Breast epithelium (tissue), 4 donors: Measurements from ENCODE around the gene CORO1C. TPM values are rescaled to one million over a fixed set of nuclear protein-coding genes. Genes with fewer than 3 reads are reported as not detected.

Experiments used
- DNase-seq, 2 donors: peaks; one replicate each; pipeline ENCODE4 v3.0.0-alpha.2; 2019; ENCODE audit warnings: low spot score in 2 of 2
- H3K27ac ChIP-seq, 2 donors: fragments of 200-600 bp; sonication (generic) in 1 of 2; one replicate each; pipeline ENCODE4 v1.5.1; 2016 to 2019; ENCODE audit warnings: mild to moderate bottlenecking in 1 of 2
- H3K27me3 ChIP-seq, 2 donors: fragments of 200-600 bp; sonication (generic) in 1 of 2; one replicate each; pipeline versions ENCODE4 v1.5.1 to v1.6.0; 2017 to 2019; ENCODE audit warnings: control low read depth in 1 of 2, mild to moderate bottlenecking in 1 of 2
- H3K36me3 ChIP-seq: fragments of 200-600 bp; one replicate; pipeline ENCODE4 v1.5.1; 2019
- H3K4me1 ChIP-seq, 2 donors: fragments of 200-600 bp; sonication (generic); one replicate each; pipeline ENCODE4 v1.5.1; 2016 to 2019; ENCODE audit warnings: control low read depth in 1 of 2
- H3K4me3 ChIP-seq, 3 donors: fragments of 200-600 bp; sonication (generic); 1 replicate in 2 of 3; 2 replicates in 1 of 3; pipeline ENCODE4 v1.5.1; 2016 to 2019; ENCODE audit warnings: mild to moderate bottlenecking in 3 of 3, moderate library complexity in 2 of 3
- H3K9me3 ChIP-seq, 2 donors: fragments of 200-600 bp; sonication (generic) in 1 of 2; one replicate each; pipeline ENCODE4 v1.5.1; 2016 to 2019; ENCODE audit warnings: control low read depth in 1 of 2
- POLR2A ChIP-seq: fragments of 450-650 bp; IDR thresholded peaks from one replicate; pipeline ENCODE4 v1.6.1; 2016; ENCODE audit warnings: antibody characterized with exemption, mild to moderate bottlenecking, moderate library complexity
- POLR2AphosphoS5 ChIP-seq, 3 donors: sonication (generic); formaldehyde crosslinking; IDR thresholded peaks; one replicate each; pipeline ENCODE4 v1.6.1; 2017; ENCODE audit warnings: antibody characterized with exemption in 3 of 3
- intact Hi-C: fragments of 100-400 bp; cut with DNase I; formaldehyde crosslinking; loops from one replicate; pipeline ENCODE4 v1.15.1; 2023; ENCODE audit warnings: low total_unique reads
- total RNA-seq, 3 donors: library from RNA; depleted of rRNA; stranded (reverse); fragments of >200 nt; gene quantifications; one replicate each; pipeline ENCODE4 v1.1.0, GENCODE V29; 2016
- TF ChIP-seq, protein P1 (sequence below), 3 donors: fragments of 450-650 bp; IDR thresholded peaks; one replicate each; pipeline ENCODE4 v1.5.1; 2016 to 2017; ENCODE audit warnings: antibody characterized with exemption in 3 of 3, mild to moderate bottlenecking in 3 of 3, moderate library complexity in 3 of 3

Gene CORO1C
- total RNA-seq, 3 donors from 2014 or later = 121 to 155 (median 149) TPM

DNA sequence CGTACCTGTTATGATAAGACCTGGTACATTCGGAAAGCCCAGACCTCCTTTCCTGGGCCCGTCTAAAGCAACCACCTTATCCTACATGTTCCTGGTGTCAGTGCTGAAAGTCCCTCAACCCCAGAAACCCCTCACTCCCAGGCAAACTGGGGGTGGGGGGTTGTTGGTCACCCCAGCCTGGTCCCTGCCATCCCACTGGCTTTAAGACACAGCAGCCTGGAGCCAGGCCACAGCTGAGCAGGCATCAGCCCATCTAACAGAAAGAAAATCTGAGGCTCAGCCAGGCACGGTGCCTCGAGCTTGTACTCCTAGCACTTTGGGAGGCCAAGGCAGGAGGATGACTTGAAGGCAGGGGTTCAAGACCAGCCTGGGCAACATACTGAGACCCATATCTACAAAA is 102.2 kb downstream of the CORO1C start:
- H3K9me3 ChIP-seq = no peaks in the 10 kb centered on the region
- no peaks in the 10 kb centered on the region for H3K4me1 ChIP-seq
- H3K4me3 ChIP-seq = no peak overlapping the region
- intact Hi-C loops = no loop called here
- H3K36me3 ChIP-seq = no peaks in the 10 kb centered on the region
- no peak for DNase-seq
- peak overlapping the region; percentile 14 to 66 for H3K27ac ChIP-seq
- no peaks in the 10 kb centered on the region for H3K27me3 ChIP-seq
- TF ChIP-seq POLR2A = no peak
- TF ChIP-seq POLR2AphosphoS5 (IDR thresholded peaks at IDR 0.05) = no peak
- TF ChIP-seq, protein P1, sequence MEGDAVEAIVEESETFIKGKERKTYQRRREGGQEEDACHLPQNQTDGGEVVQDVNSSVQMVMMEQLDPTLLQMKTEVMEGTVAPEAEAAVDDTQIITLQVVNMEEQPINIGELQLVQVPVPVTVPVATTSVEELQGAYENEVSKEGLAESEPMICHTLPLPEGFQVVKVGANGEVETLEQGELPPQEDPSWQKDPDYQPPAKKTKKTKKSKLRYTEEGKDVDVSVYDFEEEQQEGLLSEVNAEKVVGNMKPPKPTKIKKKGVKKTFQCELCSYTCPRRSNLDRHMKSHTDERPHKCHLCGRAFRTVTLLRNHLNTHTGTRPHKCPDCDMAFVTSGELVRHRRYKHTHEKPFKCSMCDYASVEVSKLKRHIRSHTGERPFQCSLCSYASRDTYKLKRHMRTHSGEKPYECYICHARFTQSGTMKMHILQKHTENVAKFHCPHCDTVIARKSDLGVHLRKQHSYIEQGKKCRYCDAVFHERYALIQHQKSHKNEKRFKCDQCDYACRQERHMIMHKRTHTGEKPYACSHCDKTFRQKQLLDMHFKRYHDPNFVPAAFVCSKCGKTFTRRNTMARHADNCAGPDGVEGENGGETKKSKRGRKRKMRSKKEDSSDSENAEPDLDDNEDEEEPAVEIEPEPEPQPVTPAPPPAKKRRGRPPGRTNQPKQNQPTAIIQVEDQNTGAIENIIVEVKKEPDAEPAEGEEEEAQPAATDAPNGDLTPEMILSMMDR (IDR thresholded peaks at IDR 0.05) = no peak

DNA sequence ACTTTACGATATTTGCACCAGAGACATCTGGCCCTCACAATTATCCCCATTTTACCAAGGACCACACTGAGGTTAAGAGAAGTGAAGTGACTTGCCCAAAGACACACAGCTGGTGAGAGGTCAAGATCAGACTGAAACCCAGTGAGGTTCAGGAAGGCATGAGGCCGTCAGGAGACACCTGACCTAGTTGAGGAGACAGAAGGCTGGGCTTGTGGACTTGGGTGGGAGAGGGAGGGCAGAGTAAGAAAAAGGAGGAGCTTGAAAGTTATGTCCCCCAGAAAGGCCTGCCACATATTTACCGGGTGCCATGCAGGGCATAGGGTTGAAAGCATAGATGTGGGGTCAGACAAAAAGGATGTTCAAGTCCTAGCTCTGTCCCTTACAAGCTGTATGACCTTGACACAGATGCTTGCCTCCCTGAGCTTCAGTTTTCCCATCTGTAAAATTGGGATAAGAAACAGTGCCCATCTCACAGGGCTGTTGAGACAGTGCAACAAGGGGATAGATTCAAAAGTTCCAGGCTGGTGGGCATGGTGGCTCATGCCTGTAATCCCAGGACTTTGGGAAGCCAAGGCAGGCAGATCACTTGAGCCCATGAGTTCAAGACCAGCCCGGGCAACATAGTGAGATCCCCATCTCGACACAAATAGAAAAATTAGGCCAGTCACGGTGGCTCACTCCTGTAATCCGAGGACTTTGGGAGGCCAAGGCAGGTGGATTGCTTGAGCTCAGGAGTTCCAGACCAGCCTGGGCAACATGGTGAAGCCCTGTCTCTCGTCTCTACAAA is 104.0 kb downstream of the CORO1C start:
- no peak for TF ChIP-seq POLR2A
- TF ChIP-seq, protein P1 (IDR thresholded peaks at IDR 0.05) = no peak
- no peak for TF ChIP-seq POLR2AphosphoS5 (IDR thresholded peaks at IDR 0.05)
- Histone ChIP-seq H3K36me3 (no peaks in the 10 kb centered on the region), H3K9me3 (no peaks in the 10 kb centered on the region), H3K27ac (no peak overlapping the region), H3K4me3 (no peak overlapping the region), H3K27me3 (no peaks in the 10 kb centered on the region), H3K4me1 (no peaks in the 10 kb centered on the region)
- intact Hi-C loops = no loop called here
- DNase-seq = no peak

DNA sequence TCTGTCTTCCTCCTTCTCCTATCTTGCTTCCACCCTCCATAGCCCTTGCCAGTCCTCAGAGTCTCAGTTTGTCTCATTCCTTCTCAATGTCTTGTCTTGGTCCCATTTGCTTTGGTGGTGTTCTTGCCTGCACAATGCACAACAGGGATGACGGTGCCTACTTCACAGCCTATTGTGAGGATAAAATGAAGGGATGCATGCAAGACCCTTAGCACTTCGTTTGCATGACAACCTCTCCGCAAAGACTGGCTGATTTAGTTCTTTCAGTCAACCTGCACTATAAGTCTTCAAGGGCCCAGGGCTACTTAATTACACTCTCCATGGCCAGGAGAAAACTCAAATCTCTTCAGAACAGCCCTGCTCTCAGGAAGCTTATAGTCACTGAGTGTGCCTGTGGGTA is 106.1 kb downstream of the CORO1C start:
- Histone ChIP-seq H3K27ac (no peak overlapping the region), H3K36me3 (no peaks in the 10 kb centered on the region), H3K9me3 (no peaks in the 10 kb centered on the region), H3K4me3 (no peak overlapping the region), H3K4me1 (no peaks in the 10 kb centered on the region), H3K27me3 (no peaks in the 10 kb centered on the region)
- intact Hi-C loops = no loop called here
- DNase-seq = no peak
- no peak for TF ChIP-seq POLR2AphosphoS5 (IDR thresholded peaks at IDR 0.05)
- TF ChIP-seq POLR2A = no peak
- TF ChIP-seq, protein P1 (IDR thresholded peaks at IDR 0.05) = no peak

DNA sequence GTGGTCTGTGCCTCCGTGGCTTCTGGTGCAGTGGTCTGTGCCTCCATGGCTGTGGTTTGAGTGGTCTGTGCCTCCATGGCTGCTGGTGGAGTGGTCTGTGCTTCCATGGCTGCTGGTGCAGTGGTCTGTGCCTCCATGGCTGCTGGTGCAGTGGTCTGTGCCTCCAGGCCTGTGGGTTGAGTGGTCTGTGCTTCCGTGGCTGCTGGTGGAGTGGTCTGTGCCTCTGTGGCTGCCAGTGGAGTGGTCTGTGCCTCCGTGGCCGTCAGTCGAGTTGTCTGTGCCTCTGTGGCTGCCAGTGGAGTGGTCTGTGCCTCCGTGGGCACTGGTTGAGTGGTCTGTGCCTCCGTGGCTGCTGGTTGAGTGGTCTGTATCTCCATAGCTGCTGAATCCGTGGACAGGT is 107.7 kb downstream of the CORO1C start:
- H3K27me3 ChIP-seq = no peaks in the 10 kb centered on the region
- H3K4me3 ChIP-seq = no peak overlapping the region
- no peak overlapping the region for H3K27ac ChIP-seq
- no peaks in the 10 kb centered on the region for H3K9me3 ChIP-seq
- TF ChIP-seq POLR2A (no peak), POLR2AphosphoS5 (IDR thresholded peaks at IDR 0.05) (no peak)
- TF ChIP-seq, protein P1 (IDR thresholded peaks at IDR 0.05) = no peak
- H3K4me1 ChIP-seq = no peaks in the 10 kb centered on the region
- no peaks in the 10 kb centered on the region for H3K36me3 ChIP-seq
- DNase-seq = no peak
- intact Hi-C loops = loop anchor here (2.0 to 5.0 kb wide), 2 partner anchors 19 to 1641 kb away; no protein-coding TSS in a partner anchor

DNA sequence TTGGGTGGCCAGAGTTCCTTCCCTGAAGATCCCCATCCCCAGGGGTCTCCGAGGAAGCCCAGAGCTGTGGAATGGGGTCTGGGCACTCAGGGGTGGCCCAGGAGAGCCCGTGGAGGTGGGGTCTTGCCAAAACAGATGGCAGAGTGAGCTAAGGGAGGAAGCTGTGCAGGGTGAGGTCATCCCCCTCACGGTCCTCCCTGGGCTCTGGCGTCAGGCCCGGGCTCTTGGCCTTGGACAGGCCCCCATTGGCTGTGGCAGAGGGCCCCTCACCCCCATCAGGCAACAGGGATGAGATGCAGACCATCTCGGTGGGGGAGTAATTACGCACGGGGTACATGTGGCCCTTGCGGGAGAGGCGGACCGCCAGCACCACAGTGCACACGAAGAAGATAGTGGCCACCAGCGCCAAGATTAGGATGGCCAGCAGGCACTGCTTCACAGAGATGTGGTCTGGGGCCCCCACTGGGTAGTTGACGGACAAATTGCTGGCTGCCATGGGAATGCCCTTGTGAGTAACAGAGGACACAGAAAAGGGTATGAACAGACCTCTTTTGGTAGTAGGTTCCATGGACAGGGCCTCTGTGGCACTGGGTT is 108.3 kb downstream of the CORO1C start:
- TF ChIP-seq, protein P1 (IDR thresholded peaks at IDR 0.05) = no peak
- TF ChIP-seq POLR2A (no peak), POLR2AphosphoS5 (IDR thresholded peaks at IDR 0.05) (no peak)
- H3K27ac ChIP-seq = no peak overlapping the region
- no peaks in the 10 kb centered on the region for H3K9me3 ChIP-seq
- intact Hi-C loops = loop anchor here (2.0 to 5.0 kb wide), 2 partner anchors 20 to 1641 kb away; no protein-coding TSS in a partner anchor
- H3K4me3 ChIP-seq = no peak overlapping the region
- no peak for DNase-seq
- no peaks in the 10 kb centered on the region for H3K27me3 ChIP-seq
- H3K4me1 ChIP-seq = no peaks in the 10 kb centered on the region
- H3K36me3 ChIP-seq = no peaks in the 10 kb centered on the region
